GM04504 (cell line): Measurements from ENCODE around the gene MTO1.
"Not testable (repeated sequence)": the region's sequence is repeated elsewhere in the genome, so short reads cannot be mapped to it uniquely, and the experiment has no call there.

Source experiments
- DNase-seq: peaks from one replicate; pipeline ENCODE4 v3.0.0-alpha.2; 2012; ENCODE audit warnings: low read depth

MTO1 gene

GRCh38 chr6:73525546-73526330, 64.2 kb downstream of the MTO1 start:
- no peak for DNase-seq

GRCh38 chr6:73528897-73529296, 67.4 kb downstream of the MTO1 start:
- DNase-seq = no peak

- DNase-seq = no peak
Observed at GRCh38 chr6:73532293-73532692, 70.8 kb downstream of the MTO1 start.

- DNase-seq = no peak
Observed at GRCh38 chr6:73534628-73535027, 73.1 kb downstream of the MTO1 start.

GRCh38 chr6:73537677-73538076, 76.1 kb downstream of the MTO1 start:
- DNase-seq = no peak

GRCh38 chr6:73538116-73538779, 76.7 kb downstream of the MTO1 start:
- no peak for DNase-seq

- DNase-seq = not testable (repeated sequence)
Observed at GRCh38 chr6:73542481-73542880, 80.9 kb downstream of the MTO1 start.

- DNase-seq = no peak
Observed at GRCh38 chr6:73542891-73543290, 81.4 kb downstream of the MTO1 start.

GRCh38 chr6:73547036-73547435, 85.5 kb downstream of the MTO1 start:
- no peak for DNase-seq

- DNase-seq = no peak
Observed at GRCh38 chr6:73548458-73549446, 87.2 kb downstream of the MTO1 start.

GRCh38 chr6:73551115-73551514, 89.6 kb downstream of the MTO1 start:
- not testable (repeated sequence) for DNase-seq

GRCh38 chr6:73555380-73555949, 93.9 kb downstream of the MTO1 start:
- DNase-seq = not testable (repeated sequence)

- DNase-seq = no peak
Observed at GRCh38 chr6:73556836-73557235, 95.3 kb downstream of the MTO1 start.
